GM12878 (cell line): ENCODE data around the gene SLC22A3. TPM values are rescaled to one million over a fixed set of nuclear protein-coding genes. Genes with fewer than 3 reads are reported as not detected.

Experiments
- ATAC-seq: fragments of 200-7000 bp; cut with Tn5 transposase; 3 replicates; pipeline ENCODE4 v1.9.1; 2020; ENCODE audit warnings: mild to moderate bottlenecking, moderate library complexity
- BruUV-seq: library from RNA; stranded (reverse); fragments of 400-500 nt; replicated peaks from 2 replicates; lab custom pipeline; 2021; lab: Mats Ljungman, UMichigan
- CTCF ChIA-PET: fragments of 300-600 bp; sonication (Branson Sonifier 250); formaldehyde crosslinking; extraction: SDS; loops from one replicate; lab custom pipeline; 2021; ENCODE audit warnings: inconsistent platforms; lab: Yijun Ruan, JAX
- POLR2A ChIA-PET: fragments of 350-600 bp; formaldehyde crosslinking; extraction: SDS; loops from one replicate; lab custom pipeline; 2021; ENCODE audit warnings: inconsistent platforms; lab: Charles Lee
- RAD21 ChIA-PET: fragments of 300-600 bp; sonication (Branson Sonifier 250); formaldehyde crosslinking; loops from one replicate; lab custom pipeline; 2023; ENCODE audit warnings: antibody characterized with exemption; ENCODE audit not compliant: unreplicated experiment; lab: Charles Lee
- SMC1A ChIA-PET: fragments of 300-600 bp; sonication (Branson Sonifier 250); formaldehyde crosslinking; loops from one replicate; lab custom pipeline; 2023; ENCODE audit not compliant: unreplicated experiment, uncharacterized antibody; lab: Charles Lee
- DNase-seq: peaks from one replicate; pipeline ENCODE4 v3.0.0-alpha.2; 2011; ENCODE audit warnings: low read depth, low spot score
- FAIRE-seq: peaks from 3 replicates; lab custom pipeline; 2011; peaks lifted over from hg19 to GRCh38; lab: Jason Lieb, UNC
- H2AFZ ChIP-seq: 2 replicates; pipeline ENCODE4 v1.6.0; 2011; ENCODE audit warnings: low read depth, low read length, control low read depth; ENCODE audit not compliant: control insufficient read depth
- H3K27ac ChIP-seq: 2 replicates; pipeline ENCODE4 v1.5.1; 2011; ENCODE audit warnings: control low read depth; ENCODE audit not compliant: control insufficient read depth, insufficient read depth
- H3K27me3 ChIP-seq, 2 experiments: replicated peaks in 1 of 2; 2 replicates each; pipeline versions ENCODE4 v1.6.0 to v1.6.1; 2011; ENCODE audit warnings: low read length in 1 of 2; ENCODE audit not compliant: control insufficient read depth in 2 of 2, insufficient read depth in 2 of 2
- H3K36me3 ChIP-seq, 2 experiments: 2 replicates each; pipeline ENCODE4 v1.5.1; 2011; ENCODE audit warnings: low read length in 1 of 2; ENCODE audit not compliant: control insufficient read depth in 2 of 2, insufficient read depth in 2 of 2
- H3K4me1 ChIP-seq: 2 replicates; pipeline ENCODE4 v1.6.1; 2011; ENCODE audit warnings: mild to moderate bottlenecking, low read length, moderate library complexity, mixed read lengths; ENCODE audit not compliant: control insufficient read depth, insufficient read depth
- H3K4me2 ChIP-seq: 2 replicates; pipeline ENCODE4 v1.6.0; 2011; ENCODE audit warnings: control low read depth; ENCODE audit not compliant: control insufficient read depth, insufficient read depth
- H3K4me3 ChIP-seq: fragments of 200-600 bp; sonication (generic); 2 replicates; pipeline ENCODE4 v1.5.1; 2016
- H3K79me2 ChIP-seq: 2 replicates; pipeline ENCODE4 v1.6.0; 2011; ENCODE audit warnings: low read length; ENCODE audit not compliant: control insufficient read depth, insufficient read depth
- H3K9ac ChIP-seq: 2 replicates; pipeline ENCODE4 v1.8.0; 2011; ENCODE audit warnings: low read length, control low read depth, mixed read lengths; ENCODE audit not compliant: control insufficient read depth, insufficient read depth
- H3K9me3 ChIP-seq: replicated peaks from 3 replicates; pipeline ENCODE4 v1.5.1; 2011; ENCODE audit warnings: mild to moderate bottlenecking, low read length; ENCODE audit not compliant: control insufficient read depth, insufficient read depth
- H4K20me1 ChIP-seq: 2 replicates; pipeline ENCODE4 v1.6.0; 2011; ENCODE audit not compliant: control insufficient read depth, insufficient read depth
- LARP7 ChIP-seq: fragments of 450-650 bp; IDR thresholded peaks from 2 replicates; pipeline ENCODE4 v1.6.1; 2017; ENCODE audit warnings: mild to moderate bottlenecking
- MYC ChIP-seq: IDR thresholded peaks from 2 replicates; pipeline ENCODE4 v1.6.1; 2011; ENCODE audit warnings: mild to moderate bottlenecking, low read length, moderate library complexity, inconsistent platforms; ENCODE audit not compliant: insufficient read depth, insufficient replicate concordance, insufficient read length, severe bottlenecking
- RBBP5 ChIP-seq: fragments of 200-600 bp; sonication (generic); conservative IDR thresholded peaks from 2 replicates; pipeline ENCODE4 v1.6.1; 2016
- STAT1 ChIP-seq: fragments of 450-650 bp; conservative IDR thresholded peaks from 2 replicates; pipeline ENCODE4 v1.6.1; 2014; ENCODE audit warnings: antibody characterized with exemption, mild to moderate bottlenecking
- ZNF217 ChIP-seq: fragments of 450-650 bp; IDR thresholded peaks from 2 replicates; pipeline ENCODE4 v1.6.1; 2017; ENCODE audit warnings: antibody characterized with exemption, mild to moderate bottlenecking
- WGBS: methylation state at CpG from one replicate; pipeline ENCODE4 v1.1.6; 2016; ENCODE audit warnings: low lambda C conversion rate; ENCODE audit not compliant: insufficient replicate concordance, insufficient coverage; ENCODE audit errors: missing lambda C conversion rate; 5-methylcytosine and 5-hydroxymethylcytosine counted together
- in situ Hi-C: fragments of 300-500 bp; cut with MboI; formaldehyde crosslinking; loops from 9 replicates; pipeline ENCODE4 v1.14.3; 2018; ENCODE audit warnings: mixed read lengths
- intact Hi-C: fragments of 100-400 bp; cut with micrococcal nuclease; formaldehyde crosslinking; loops from one replicate; pipeline ENCODE4 v1.14.2; 2022; ENCODE audit not compliant: unreplicated experiment
- polyA plus RNA-seq, 11 experiments: library from polyadenylated mRNA; depleted of rRNA in 4 of 11; unstranded in 6 of 11; stranded (reverse) in 5 of 11; fragments of >200 nt; fragmentation: Nextera tagmentation in 4 of 11; fragmentation: Illumina TruSeq in 1 of 11; extraction: Ambion mirVana in 4 of 11; extraction: Trizol in 1 of 11; gene quantifications; 1 replicate in 1 of 11; 2 replicates in 10 of 11; pipeline versions ENCODE4 v1.2.1 to v1.2.3, GENCODE V29; 2011 to 2016; ENCODE audit warnings: inconsistent platforms in 2 of 11, missing spikeins in 2 of 11, low read depth in 1 of 11
- total RNA-seq, 4 experiments: library from RNA; depleted of rRNA in 3 of 4; stranded (reverse); fragments of >200 nt in 3 of 4; fragmentation: Illumina TruSeq in 1 of 4; extraction: Trizol in 1 of 4; gene quantifications; 2 replicates each; pipeline versions ENCODE4 v1.2.1 to v1.2.3, GENCODE V29; 2013 to 2021

SLC22A3 gene
- total and polyA plus RNA-seq, 10 of the 15 experiments (the other 5 are each of a cell fraction or from before 2014, with no cell fraction given) = 0.07 to 0.15 TPM; not detected in 8

- under 1% methylated on average over 9 of the region's 9 CpGs for WGBS
- FAIRE-seq = no peak
- no peaks in the 10 kb centered on the region for H3K9me3 ChIP-seq
- H3K4me2 ChIP-seq = no peak overlapping the region
- no peaks in the 10 kb centered on the region for H3K4me1 ChIP-seq
- no peak overlapping the region for H2AFZ ChIP-seq
- no peaks in the 10 kb centered on the region for H3K79me2 ChIP-seq
- no peak for DNase-seq
- no peak for ATAC-seq
- ChIA-PET CTCF (interaction anchor here (1.1 kb wide), 1 partner anchor 12 kb away, joined by 3 read pairs; no protein-coding TSS in a partner anchor), RAD21 (no interaction called here), POLR2A (no interaction called here), SMC1A (no interaction called here)
- in situ Hi-C loops (no loop called here), intact Hi-C loops (no loop called here)
- no peak for TF ChIP-seq LARP7
- no peak for TF ChIP-seq RBBP5
- no peak for TF ChIP-seq ZNF217
- no peak overlapping the region for H3K4me3 ChIP-seq
- no peak overlapping the region for H3K27ac ChIP-seq
- no TSS peak for BruUV-seq
- peaks cover 0 to 4% of the 10 kb centered on the region in 2 experiments; a peak in 1 of 4 replicates for H3K27me3 ChIP-seq
- no peaks in the 10 kb centered on the region for H3K36me3 ChIP-seq
- H4K20me1 ChIP-seq = no peaks in the 10 kb centered on the region
- no peak overlapping the region for H3K9ac ChIP-seq
These were observed 80.8 kb downstream of the SLC22A3 start for GRCh38 chr6:160428818-160429619.

DNA sequence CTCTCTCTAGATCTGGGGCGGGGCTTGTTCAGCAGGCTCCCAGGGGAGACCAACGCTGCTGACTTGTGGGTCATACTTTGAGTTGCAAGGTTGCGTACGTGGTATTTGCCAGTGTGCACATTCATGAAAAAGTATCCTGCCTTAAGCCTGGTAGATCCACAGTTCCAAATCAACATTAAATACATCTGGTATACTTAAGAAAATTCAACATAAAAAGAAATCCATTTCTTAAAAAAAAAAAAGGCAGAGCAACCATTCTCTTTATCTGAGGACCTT lies 81.4 kb downstream of the SLC22A3 start:
- Histone ChIP-seq H2AFZ (no peak overlapping the region), H3K79me2 (no peaks in the 10 kb centered on the region), H3K36me3 (no peaks in the 10 kb centered on the region), H3K27me3 (peaks cover 0 to 4% of the 10 kb centered on the region in 2 experiments; a peak in 1 of 4 replicates), H3K9me3 (no peaks in the 10 kb centered on the region), H3K4me2 (no peak overlapping the region), H4K20me1 (no peaks in the 10 kb centered on the region), H3K4me1 (no peaks in the 10 kb centered on the region), H3K4me3 (no peak overlapping the region), H3K9ac (no peak overlapping the region), H3K27ac (no peak overlapping the region)
- no peak for TF ChIP-seq STAT1
- TF ChIP-seq MYC = no peak
- 26% methylated on average over 4 of the region's 4 CpGs for whole genome bisulfite sequencing
- CTCF ChIA-PET = no interaction called here
- in situ Hi-C loops (no loop called here), intact Hi-C loops (no loop called here)
- ATAC-seq (no peak), DNase-seq (no peak), FAIRE-seq (no peak)
- no TSS peak for BruUV-seq
- RAD21 ChIA-PET = no interaction called here
- POLR2A ChIA-PET = no interaction called here
- SMC1A ChIA-PET = no interaction called here
